Measurements from ENCODE around the gene NIM1K.
"Not testable (repeated sequence)": the region's sequence is repeated elsewhere in the genome, so short reads cannot be mapped to it uniquely, and the experiment has no call there.

The NIM1K gene

GRCh38 chr5:43191740-43192557, at the start of gene NIM1K:
Gene NIM1K, plus strand, starts transcription at chr5:43192225. Its CDS starts 53,551 bp downstream, at chr5:43245776.
- peak; percentile 92 for DNase-seq (ENCODE audit: low spot score)

- no peak for DNase-seq (ENCODE audit: low spot score)
Observed at GRCh38 chr5:43145071-43145470, 47.0 kb upstream of the NIM1K start.

GRCh38 chr5:43146958-43147357, 45.1 kb upstream of the NIM1K start:
- no peak for DNase-seq (ENCODE audit: low spot score)

- no peak for DNase-seq (ENCODE audit: low spot score)
Observed at GRCh38 chr5:43148417-43148816, 43.6 kb upstream of the NIM1K start.

GRCh38 chr5:43149231-43149630, 42.8 kb upstream of the NIM1K start:
- DNase-seq (ENCODE audit: low spot score), result no peak

GRCh38 chr5:43150075-43150474, 42.0 kb upstream of the NIM1K start:
- DNase-seq (ENCODE audit: low spot score), result no peak

GRCh38 chr5:43150748-43151147, 41.3 kb upstream of the NIM1K start:
- DNase-seq (ENCODE audit: low spot score), result no peak

- no peak for DNase-seq (ENCODE audit: low spot score)
Observed at GRCh38 chr5:43152946-43153345, 39.1 kb upstream of the NIM1K start.

GRCh38 chr5:43154469-43154868, 37.6 kb upstream of the NIM1K start:
- no peak for DNase-seq (ENCODE audit: low spot score)

GRCh38 chr5:43155394-43156096, 36.5 kb upstream of the NIM1K start:
- no peak for DNase-seq (ENCODE audit: low spot score)

- DNase-seq (ENCODE audit: low spot score), result peak; percentile 22
Observed at GRCh38 chr5:43156388-43156787, 35.6 kb upstream of the NIM1K start.

- DNase-seq (ENCODE audit: low spot score), result no peak
Observed at GRCh38 chr5:43157068-43157467, 35.0 kb upstream of the NIM1K start.

- no peak for DNase-seq (ENCODE audit: low spot score)
Observed at GRCh38 chr5:43161244-43161643, 30.8 kb upstream of the NIM1K start.

- not testable (repeated sequence) for DNase-seq (ENCODE audit: low spot score)
Observed at GRCh38 chr5:43164801-43165200, 27.2 kb upstream of the NIM1K start.

- no peak for DNase-seq (ENCODE audit: low spot score)
Observed at GRCh38 chr5:43165323-43165722, 26.7 kb upstream of the NIM1K start.

GRCh38 chr5:43168175-43168574, 23.9 kb upstream of the NIM1K start:
- no peak for DNase-seq (ENCODE audit: low spot score)

- DNase-seq (ENCODE audit: low spot score), result no peak
Observed at GRCh38 chr5:43171451-43171850, 20.6 kb upstream of the NIM1K start.

- DNase-seq (ENCODE audit: low spot score), result no peak
Observed at GRCh38 chr5:43171926-43172325, 20.1 kb upstream of the NIM1K start.

GRCh38 chr5:43172779-43173178, 19.2 kb upstream of the NIM1K start:
- no peak for DNase-seq (ENCODE audit: low spot score)

- no peak for DNase-seq (ENCODE audit: low spot score)
Observed at GRCh38 chr5:43174586-43174985, 17.4 kb upstream of the NIM1K start.

- DNase-seq (ENCODE audit: low spot score), result no peak
Observed at GRCh38 chr5:43179836-43180235, 12.2 kb upstream of the NIM1K start.

GRCh38 chr5:43182421-43182820, 9.6 kb upstream of the NIM1K start:
- no peak for DNase-seq (ENCODE audit: low spot score)

- not testable (repeated sequence) for DNase-seq (ENCODE audit: low spot score)
Observed at GRCh38 chr5:43183101-43183500, 8.9 kb upstream of the NIM1K start.
